Astrocyte (in vitro differentiated cells and primary cell): ENCODE measurements around the gene POM121L2.

ENCODE experiments used
- CTCF ChIP-seq: IDR thresholded peaks from 2 replicates; pipeline ENCODE4 v1.5.1; 2011; ENCODE audit warnings: low read depth, mild to moderate bottlenecking, inconsistent platforms, low read length, moderate library complexity; ENCODE audit not compliant: insufficient read depth
- EZH2 ChIP-seq: IDR thresholded peaks from 2 replicates; pipeline ENCODE4 v1.6.1; 2012; ENCODE audit warnings: mild to moderate bottlenecking, low read length, inconsistent platforms; ENCODE audit not compliant: insufficient read depth

GRCh38 chr6:27267857-27268434 lies 44.1 kb downstream of the POM121L2 start:
- TF ChIP-seq CTCF: no peak
- TF ChIP-seq EZH2: no peak
